SK-N-MC (cell line): ENCODE results near the gene GAS6.

ENCODE experiments used
- EZH2 ChIP-seq: fragments of 200-600 bp; sonication (generic); IDR thresholded peaks from one replicate; pipeline ENCODE4 v1.6.1; 2017; ENCODE audit warnings: antibody characterized with exemption
- POLR2AphosphoS5 ChIP-seq: IDR thresholded peaks from 2 replicates; pipeline ENCODE4 v1.6.1; 2012; ENCODE audit warnings: mild to moderate bottlenecking, low read depth, low read length, borderline replicate concordance

DNA sequence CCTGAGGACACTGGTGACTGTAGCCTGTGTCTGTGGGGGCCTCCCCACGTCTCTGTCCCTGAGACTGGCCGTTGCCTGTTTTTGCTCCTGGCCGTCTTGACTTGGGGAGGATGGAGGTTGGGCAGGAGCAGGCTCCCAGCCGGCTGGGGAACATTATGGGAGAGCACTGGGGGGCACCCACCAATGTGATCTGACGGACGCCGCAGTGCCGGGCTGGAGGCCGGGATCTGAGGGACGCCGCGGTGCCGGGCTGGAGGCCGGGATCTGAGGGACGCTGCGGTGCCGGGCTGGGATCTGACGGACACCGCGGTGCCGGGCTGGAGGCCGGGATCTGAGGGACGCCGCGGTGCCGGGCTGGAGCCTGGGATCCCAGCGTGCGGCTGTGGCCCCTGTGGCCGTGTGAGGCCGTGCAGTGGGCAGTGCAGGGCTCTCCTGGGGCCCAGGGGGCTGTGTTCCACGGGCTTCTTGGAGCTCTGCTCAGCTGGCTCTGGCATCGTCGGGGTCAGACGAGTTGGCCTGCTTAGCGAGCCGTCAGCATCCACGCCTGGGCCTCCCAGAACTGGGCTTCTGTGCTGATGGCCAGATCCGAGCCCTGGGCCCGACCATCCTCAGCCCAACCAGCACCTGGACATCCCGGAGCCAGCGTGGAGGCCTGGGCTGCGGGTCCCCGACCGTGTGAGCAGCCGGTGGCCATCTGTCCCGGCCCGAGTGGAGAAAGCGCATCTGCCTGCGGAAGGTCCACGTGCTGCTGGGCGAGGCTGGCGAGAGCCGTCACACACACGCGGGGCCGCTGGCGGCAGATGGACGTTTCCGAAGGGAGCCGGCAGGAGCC is 45.8 kb downstream of the GAS6 start:
- TF ChIP-seq POLR2AphosphoS5 (no peak), EZH2 (no peak)
